Loucy (cell line): ENCODE measurements around the gene CTCFL.

Experiments used
- CTCF ChIP-seq: fragments of 200-600 bp; sonication (generic); conservative IDR thresholded peaks from 2 replicates; pipeline ENCODE4 v1.5.1; 2014; ENCODE audit warnings: mild to moderate bottlenecking, antibody characterized with exemption, low read length
- EZH2phosphoT487 ChIP-seq: fragments of 200-600 bp; IDR thresholded peaks from 2 replicates; pipeline ENCODE4 v1.6.1; 2018; ENCODE audit warnings: antibody characterized with exemption, mild to moderate bottlenecking, moderate library complexity, borderline replicate concordance

DNA sequence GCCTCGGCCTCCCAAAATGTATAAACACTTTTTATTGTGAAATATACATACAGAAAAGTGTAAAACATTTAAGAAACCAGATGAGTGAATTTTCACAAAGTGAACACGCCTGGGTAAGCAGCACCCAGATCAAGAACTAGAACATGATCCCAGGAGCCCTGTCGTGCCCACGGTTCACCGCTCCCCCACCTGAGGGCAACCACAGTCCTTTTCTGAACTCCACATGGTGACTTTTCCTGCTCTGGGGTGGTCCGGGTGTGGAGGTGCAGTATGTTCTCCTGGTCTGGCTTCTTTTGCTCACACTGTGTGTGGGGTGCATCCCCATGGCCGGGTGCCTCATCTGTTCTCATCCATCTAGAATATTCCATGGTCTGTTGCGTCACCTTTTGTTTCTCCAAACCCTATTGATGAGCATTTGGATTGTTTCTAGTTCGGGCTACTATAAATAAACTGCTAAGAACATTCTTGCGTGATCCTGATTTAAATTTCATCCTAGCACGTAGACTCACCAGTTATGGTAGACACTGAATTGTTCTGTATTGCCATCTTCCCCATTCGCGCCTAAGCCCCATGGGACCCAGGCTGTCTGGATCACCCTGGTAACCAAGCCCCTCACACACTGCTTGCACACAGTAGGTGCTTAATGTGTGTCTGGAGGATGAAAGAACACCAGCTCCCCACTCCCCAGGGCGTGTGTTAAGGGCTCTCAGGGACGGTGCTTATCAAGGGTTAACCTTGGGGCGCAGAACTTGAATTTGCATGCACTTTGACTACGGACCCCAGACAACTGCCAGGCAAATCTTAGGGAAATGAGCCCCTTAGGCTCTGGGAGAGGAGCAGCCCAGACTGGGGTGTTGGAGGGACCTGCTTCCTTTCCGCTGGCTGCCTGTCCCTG, 56.2 kb downstream of the CTCFL start:
- no peak for TF ChIP-seq CTCF
- no peak for TF ChIP-seq EZH2phosphoT487
